ENCODE measurements around the gene DBH.

- TF ChIP-seq CTCF (IDR thresholded peaks at IDR 0.05; ENCODE audit: borderline replicate concordance, extremely low read depth, low read length, poor library complexity, severe bottlenecking) = no peak
- TF ChIP-seq EZH2 (IDR thresholded peaks at IDR 0.05; ENCODE audit: borderline replicate concordance, low read depth, low read length, severe bottlenecking) = no peak
These were observed 45.0 kb downstream of the DBH start for GRCh38 chr9:133680976-133681657.

Data from DND-41 (cell line).